Umbilical cord (tissue), 2 donors: ENCODE results near the gene IFT122. TPM values are rescaled to one million over a fixed set of nuclear protein-coding genes. Genes with fewer than 3 reads are reported as not detected.
A peak's percentile ranks its signal among the peaks of the same experiment; 100 is the strongest.
"Not testable (repeated sequence)": the region's sequence is repeated elsewhere in the genome, so short reads cannot be mapped to it uniquely, and the experiment has no call there.

Experiments
- DNase-seq: peaks from one replicate; pipeline ENCODE4 v3.0.0-alpha.2; 2015; ENCODE audit warnings: low spot score
- total RNA-seq: library from RNA; depleted of rRNA; stranded (reverse); fragments of >200 nt; gene quantifications from one replicate; pipeline ENCODE4 v1.2.3, GENCODE V29; 2014; ENCODE audit warnings: low replicate concordance; ENCODE audit not compliant: insufficient read depth

Gene IFT122
- total RNA-seq, 1 donor from 2014 or later: 32.0 TPM

DNA sequence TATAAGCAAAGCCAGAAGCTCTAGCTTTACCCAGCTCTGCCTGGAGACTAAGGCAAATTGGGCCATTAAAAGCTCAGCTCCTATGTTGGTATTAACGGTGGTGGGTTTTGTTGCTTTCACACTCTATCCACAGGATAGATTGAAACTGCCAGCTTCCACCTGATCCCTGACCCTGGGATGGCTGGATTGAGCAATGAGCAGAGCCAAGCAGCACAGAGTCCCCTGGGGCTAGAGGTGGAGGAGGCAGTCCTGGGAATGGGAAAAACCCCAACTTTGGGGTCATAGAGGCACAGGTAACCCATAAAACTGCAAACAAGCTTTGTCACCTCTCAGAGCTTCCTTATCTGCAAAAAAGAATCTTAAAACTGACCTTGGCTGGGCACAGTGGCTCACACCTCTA is 95.1 kb downstream of the IFT122 start:
- no peak for DNase-seq

DNA sequence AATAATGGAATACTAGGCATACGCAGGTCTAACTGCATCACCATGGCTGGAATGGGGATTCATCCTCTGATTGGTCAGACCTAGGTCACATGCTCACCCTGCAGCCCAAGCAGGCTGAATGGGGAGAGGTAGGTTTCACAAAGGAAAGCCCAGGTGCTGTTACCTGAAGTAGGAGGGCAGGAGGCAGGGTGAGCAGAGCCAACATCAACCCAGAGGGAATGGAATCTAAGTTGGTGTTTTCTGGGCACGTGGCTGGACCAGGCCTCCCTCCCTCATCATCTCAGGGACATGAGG is 96.3 kb downstream of the IFT122 start:
- DNase-seq: no peak

DNA sequence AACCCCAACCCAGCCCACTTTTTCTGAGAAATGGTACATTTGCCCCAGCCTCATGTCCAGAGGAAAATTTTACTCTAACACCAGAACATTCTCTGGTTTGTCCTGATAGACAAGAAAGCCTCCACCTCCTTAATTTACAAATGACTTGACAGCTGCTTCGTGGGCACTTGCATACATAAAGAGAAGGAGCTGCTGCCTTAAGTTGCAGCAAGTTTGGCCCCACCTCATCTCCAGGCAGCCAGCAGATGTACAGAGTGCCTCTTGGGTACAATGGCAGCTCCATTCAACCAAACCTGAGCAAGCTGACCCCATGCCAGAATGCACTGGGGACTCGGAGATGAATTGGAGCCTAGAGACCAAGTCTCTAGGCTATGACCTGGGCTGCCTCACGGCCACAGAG is 96.8 kb downstream of the IFT122 start:
- DNase-seq: no peak

DNA sequence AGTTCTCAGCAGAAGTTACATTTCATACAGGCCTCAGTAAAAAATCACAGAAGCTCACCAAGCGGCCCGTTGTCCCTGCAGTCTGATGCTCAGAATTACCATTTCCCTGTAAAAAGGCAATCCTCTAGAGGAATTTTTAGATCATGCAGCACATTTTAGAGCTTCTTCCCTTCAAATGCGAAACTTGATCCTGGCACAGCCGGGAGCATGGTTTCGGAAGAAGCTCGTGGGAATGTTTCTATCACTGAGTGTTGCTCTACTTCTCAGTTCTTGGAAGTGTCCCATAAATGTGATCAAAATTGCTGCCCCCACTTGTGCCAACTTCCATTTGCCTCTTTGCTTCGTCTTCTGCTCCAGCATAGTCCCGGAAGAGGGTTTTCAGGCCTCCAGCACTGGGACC is 99.2 kb downstream of the IFT122 start:
- DNase-seq: peak; percentile 48

DNA sequence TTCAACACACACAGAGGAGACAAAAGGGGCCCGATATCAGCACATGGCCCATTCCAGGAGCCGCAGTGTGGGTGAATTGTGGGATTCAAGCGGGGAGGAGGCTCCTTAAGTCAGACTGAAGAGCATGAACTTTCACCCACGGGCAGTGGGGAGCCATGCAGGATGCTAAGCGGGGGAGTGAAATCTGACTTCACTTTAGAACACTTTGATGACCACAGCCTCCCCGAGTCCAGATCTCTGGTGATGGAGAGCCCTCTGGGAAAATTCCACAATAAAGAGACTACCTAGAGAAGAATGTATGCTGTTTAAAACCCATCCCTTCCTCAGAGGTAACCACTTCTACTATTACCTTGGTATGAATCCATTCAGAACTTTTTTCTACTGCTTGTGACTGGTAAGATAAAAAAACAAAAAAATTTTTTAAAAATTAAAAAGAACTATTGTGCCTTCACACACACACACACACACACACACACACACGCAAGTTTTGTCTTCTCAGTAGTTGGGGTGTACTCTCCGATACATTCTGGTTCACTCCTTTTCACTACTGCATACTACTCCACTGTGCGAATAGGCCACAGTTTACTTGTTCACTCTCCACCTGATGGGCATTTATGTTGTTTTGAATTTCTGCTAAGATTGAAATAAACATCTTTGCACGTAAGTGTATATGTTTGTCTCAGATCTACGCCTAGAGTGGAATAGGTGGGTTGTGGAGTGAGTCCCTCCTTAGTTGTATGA is 100.9 kb downstream of the IFT122 start:
- DNase-seq: no peak

DNA sequence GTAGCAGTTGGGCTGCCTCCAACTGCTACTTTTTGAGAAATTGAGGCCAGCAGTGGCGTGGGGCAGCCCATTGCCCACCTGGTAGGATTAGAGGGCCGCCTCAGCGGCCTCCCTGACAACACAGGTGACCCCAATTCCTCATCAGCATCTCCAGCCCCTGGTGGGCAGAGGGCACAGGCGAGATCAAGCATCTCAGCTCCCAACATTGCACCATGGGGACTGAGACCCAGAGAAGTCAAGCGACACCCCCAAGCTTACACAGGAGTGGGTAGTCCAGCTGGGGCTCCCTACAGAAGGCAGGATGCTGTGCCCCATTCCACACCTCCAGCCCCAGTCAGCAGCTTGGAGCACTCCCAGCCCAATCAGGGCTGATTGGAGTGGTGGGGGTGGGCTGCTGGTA is 102.7 kb downstream of the IFT122 start:
- DNase-seq: no peak

DNA sequence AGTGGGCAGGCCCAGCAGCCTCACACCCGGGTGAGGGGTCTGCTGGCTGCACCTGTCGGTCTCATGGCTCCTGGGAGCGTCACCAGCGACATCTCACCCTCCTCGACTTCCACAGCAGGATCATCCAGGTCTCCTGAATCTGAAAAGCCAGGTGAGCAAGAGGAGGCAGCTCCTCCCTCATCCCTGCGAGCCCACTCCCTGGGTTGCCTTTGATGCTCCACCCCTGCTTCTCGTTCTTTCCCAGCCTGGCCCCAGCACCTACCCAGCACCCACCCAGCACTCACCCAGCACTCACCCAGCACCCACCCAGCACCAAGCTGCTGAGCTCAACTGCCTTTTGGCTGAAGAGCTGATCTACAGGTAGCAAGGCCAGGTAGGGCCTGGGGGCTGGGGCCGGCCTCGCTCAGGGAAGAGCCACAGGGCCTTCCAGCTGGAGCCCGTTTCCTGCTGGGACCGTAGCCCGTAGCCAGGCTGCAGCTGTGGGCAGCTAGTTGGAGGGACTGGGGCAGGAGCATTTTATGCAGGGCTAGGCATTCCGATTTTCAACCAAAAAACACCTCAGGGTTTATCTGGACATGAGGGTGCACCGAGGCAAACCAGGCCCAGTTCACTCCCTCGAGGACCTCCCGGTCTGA is 103.2 kb downstream of the IFT122 start, which contains the start of gene H1-8:
H1-8 (plus strand) TSS at position 20 of the 635 bp plus-strand sequence; CDS start at position 64, 44 bp downstream.
- no peak for DNase-seq

- DNase-seq: no peak
These were observed 104.0 kb downstream of the IFT122 start for GRCh38 chr3:129543999-129544398.

- not testable (repeated sequence) for DNase-seq
These were observed 105.9 kb downstream of the IFT122 start for GRCh38 chr3:129545951-129546350.

GRCh38 chr3:129547241-129547640 is 107.2 kb downstream of the IFT122 start:
- DNase-seq: no peak

GRCh38 chr3:129548104-129548965 is 108.3 kb downstream of the IFT122 start:
- no peak for DNase-seq

- no peak for DNase-seq
These were observed 109.2 kb downstream of the IFT122 start for GRCh38 chr3:129549006-129549800.

DNA sequence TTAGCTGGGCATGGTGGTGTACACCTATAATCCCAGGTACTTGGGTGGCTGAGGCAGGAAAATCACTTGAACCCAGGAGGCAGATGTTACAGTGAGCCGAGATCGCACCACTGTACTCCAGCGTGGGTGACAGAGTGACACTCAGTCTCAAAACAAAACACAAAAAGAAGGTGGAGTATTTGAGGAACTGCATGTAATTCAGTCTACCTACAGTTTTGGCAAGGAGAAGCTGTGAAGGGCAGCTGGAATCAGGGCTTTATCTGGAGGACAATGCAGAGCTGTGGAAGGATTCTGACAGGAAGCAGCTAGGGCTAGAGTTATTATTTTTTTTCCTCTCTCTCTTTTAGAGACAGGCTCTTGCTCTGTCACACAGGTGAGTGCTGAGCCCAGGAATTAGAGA is 109.8 kb downstream of the IFT122 start:
- DNase-seq: no peak

DNA sequence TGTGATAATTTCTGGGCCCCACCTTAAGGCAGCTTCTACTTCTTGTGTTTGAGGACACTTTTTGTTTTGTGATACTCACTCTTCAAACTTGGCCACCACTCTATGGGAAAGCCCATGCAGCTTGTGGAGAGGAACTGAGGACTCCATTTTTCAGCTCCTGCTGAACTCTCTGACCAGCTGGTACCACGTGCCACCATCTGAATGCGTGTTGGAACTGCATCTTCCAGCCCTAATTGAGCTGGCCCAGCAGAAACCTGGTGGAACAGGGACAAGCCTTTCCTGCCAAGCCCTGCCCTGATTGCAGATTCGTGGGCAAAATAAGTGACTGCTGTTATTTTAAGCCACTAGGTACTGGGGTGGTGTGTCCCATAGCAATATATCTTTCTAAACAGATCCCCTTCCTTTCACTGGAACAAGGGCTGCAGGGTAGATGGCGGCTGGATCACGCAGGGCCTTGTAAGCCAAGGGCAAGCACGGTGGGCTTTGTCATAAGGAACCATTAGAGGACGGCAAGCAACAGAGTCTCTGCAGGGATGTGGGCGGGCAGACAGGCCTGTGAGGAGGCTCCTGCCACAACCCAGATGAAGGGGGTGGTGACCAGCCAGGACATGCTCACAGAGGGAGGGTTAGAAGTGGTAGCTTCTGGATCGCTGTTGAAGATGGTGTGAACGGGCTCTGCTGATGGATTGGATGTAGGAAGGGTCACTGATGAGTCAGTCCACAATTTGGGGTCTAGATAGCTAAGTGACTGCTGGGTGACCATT is 112.4 kb downstream of the IFT122 start:
- no peak for DNase-seq

GRCh38 chr3:129553171-129553570 is 113.1 kb downstream of the IFT122 start:
- no peak for DNase-seq

DNA sequence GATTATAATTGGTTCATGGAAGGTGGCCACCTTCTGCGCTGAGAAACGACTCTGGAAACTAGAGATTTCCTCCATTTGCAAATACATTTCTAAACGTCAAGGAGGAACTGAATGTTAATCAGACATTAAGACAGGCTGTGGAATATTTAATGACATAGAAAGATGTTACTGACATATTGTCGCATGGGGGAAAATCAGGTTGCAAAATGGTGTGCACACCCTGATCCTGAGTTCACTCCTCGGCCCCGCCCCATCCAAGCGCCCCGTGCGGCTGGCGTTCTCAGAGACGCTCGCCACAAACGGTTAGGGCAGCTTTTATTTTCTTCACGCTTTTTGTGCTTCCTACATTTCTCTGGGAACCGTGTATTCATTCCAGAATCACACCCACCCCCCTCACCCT is 113.7 kb downstream of the IFT122 start:
- DNase-seq: no peak

GRCh38 chr3:129554356-129555152 is 114.5 kb downstream of the IFT122 start:
- DNase-seq: no peak

GRCh38 chr3:129555153-129555550 is 115.1 kb downstream of the IFT122 start:
- DNase-seq: no peak

- DNase-seq: no peak
These were observed 115.8 kb downstream of the IFT122 start for GRCh38 chr3:129555616-129556357.

DNA sequence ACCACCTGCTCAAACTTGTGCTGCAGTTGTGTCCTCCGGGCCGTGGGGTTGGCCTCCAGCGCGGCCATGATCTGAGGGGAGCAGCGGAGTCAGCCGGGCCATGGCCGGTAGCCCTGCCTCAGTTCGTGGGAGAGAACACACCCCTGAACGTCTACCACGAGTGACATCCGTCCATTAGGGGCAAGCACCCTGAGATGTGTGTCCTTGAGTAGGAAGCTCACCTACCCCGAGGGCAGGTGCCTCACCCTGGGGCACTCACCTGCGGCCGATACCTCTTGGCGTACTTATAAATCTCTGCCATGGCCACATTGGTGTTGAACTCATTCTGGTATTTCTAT is 116.3 kb downstream of the IFT122 start:
- DNase-seq: no peak
